Type B pancreatic cell (in vitro differentiated cells): ENCODE measurements around the gene GCNT1. TPM values are rescaled to one million over a fixed set of nuclear protein-coding genes. Genes with fewer than 3 reads are reported as not detected.

Experiments used
- DNase-seq: peaks from one replicate; pipeline ENCODE4 v3.0.0; 2021; ENCODE audit warnings: mixed read lengths; ENCODE audit not compliant: unreplicated experiment; ENCODE audit errors: extremely low spot score
- H3K27ac Mint-ChIP-seq: 2 replicates; pipeline ENCODE4 v1.8.0; 2021; ENCODE audit warnings: mild to moderate bottlenecking, mixed read lengths
- H3K27me3 Mint-ChIP-seq: 2 replicates; pipeline ENCODE4 v1.8.0; 2021; ENCODE audit warnings: mixed read lengths
- H3K36me3 Mint-ChIP-seq: 2 replicates; pipeline ENCODE4 v1.8.0; 2021; ENCODE audit warnings: mixed read lengths
- H3K4me1 Mint-ChIP-seq: one replicate; pipeline ENCODE4 v1.8.0; 2021; ENCODE audit warnings: mixed read lengths; ENCODE audit not compliant: unreplicated experiment
- H3K4me3 Mint-ChIP-seq: 2 replicates; pipeline ENCODE4 v1.8.0; 2021; ENCODE audit warnings: mild to moderate bottlenecking, mixed read lengths
- H3K9me3 Mint-ChIP-seq: 2 replicates; pipeline ENCODE4 v1.8.0; 2021; ENCODE audit warnings: mixed read lengths
- CTCF ChIP-seq: fragments of 200-600 bp; sonication (generic); conservative IDR thresholded peaks from 2 replicates; pipeline ENCODE4 v1.5.0; 2021; ENCODE audit warnings: antibody characterized with exemption, mild to moderate bottlenecking
- total RNA-seq: library from RNA; stranded (reverse); gene quantifications from 2 replicates; pipeline ENCODE4 v1.2.1, GENCODE V29; 2021; ENCODE audit warnings: low replicate concordance

Gene GCNT1
- total RNA-seq, 1 donor from 2014 or later: 23.8 TPM

GRCh38 chr9:76438841-76439588 is 20.0 kb upstream of the GCNT1 start:
- no peak for DNase-seq
- no peaks in the 10 kb centered on the region for H3K27me3 Mint-ChIP-seq
- no peak for TF ChIP-seq CTCF
- no peak overlapping the region for H3K4me3 Mint-ChIP-seq
- H3K9me3 Mint-ChIP-seq: no peaks in the 10 kb centered on the region
- no peak overlapping the region for H3K27ac Mint-ChIP-seq
- H3K36me3 Mint-ChIP-seq: no peaks in the 10 kb centered on the region
- H3K4me1 Mint-ChIP-seq: peaks cover 2% of the 10 kb centered on the region

- H3K27me3 Mint-ChIP-seq: no peaks in the 10 kb centered on the region
- no peak for DNase-seq
- no peak for TF ChIP-seq CTCF
- no peak overlapping the region for H3K4me3 Mint-ChIP-seq
- H3K9me3 Mint-ChIP-seq: no peaks in the 10 kb centered on the region
- peaks cover 11% of the 10 kb centered on the region for H3K4me1 Mint-ChIP-seq
- no peaks in the 10 kb centered on the region for H3K36me3 Mint-ChIP-seq
- no peak overlapping the region for H3K27ac Mint-ChIP-seq
Observed at GRCh38 chr9:76441551-76442322, 17.2 kb upstream of the GCNT1 start.

- Mint-ChIP-seq H3K4me1 (peaks cover 17% of the 10 kb centered on the region), H3K36me3 (no peaks in the 10 kb centered on the region), H3K27ac (peak overlapping the region; percentile 79), H3K27me3 (no peaks in the 10 kb centered on the region), H3K9me3 (no peaks in the 10 kb centered on the region), H3K4me3 (peak overlapping the region; percentile 9)
- no peak for DNase-seq
- no peak for TF ChIP-seq CTCF
Observed at GRCh38 chr9:76443887-76444286, 15.1 kb upstream of the GCNT1 start.

- peaks cover 17% of the 10 kb centered on the region for H3K4me1 Mint-ChIP-seq
- no peaks in the 10 kb centered on the region for H3K36me3 Mint-ChIP-seq
- H3K4me3 Mint-ChIP-seq: peak overlapping the region; percentile 3
- H3K27ac Mint-ChIP-seq: peak overlapping the region; percentile 79
- no peak for DNase-seq
- H3K9me3 Mint-ChIP-seq: no peaks in the 10 kb centered on the region
- no peaks in the 10 kb centered on the region for H3K27me3 Mint-ChIP-seq
- no peak for TF ChIP-seq CTCF
Observed at GRCh38 chr9:76444322-76444929, 14.6 kb upstream of the GCNT1 start.

GRCh38 chr9:76445976-76446375 is 13.0 kb upstream of the GCNT1 start:
- Mint-ChIP-seq H3K27ac (no peak overlapping the region), H3K4me3 (no peak overlapping the region), H3K36me3 (no peaks in the 10 kb centered on the region), H3K27me3 (no peaks in the 10 kb centered on the region), H3K9me3 (no peaks in the 10 kb centered on the region), H3K4me1 (peaks cover 17% of the 10 kb centered on the region)
- no peak for TF ChIP-seq CTCF
- DNase-seq: no peak
